GM23338 (cell line): Measurements from ENCODE around the gene ACP2. TPM values are rescaled to one million over a fixed set of nuclear protein-coding genes. Genes with fewer than 3 reads are reported as not detected.

ENCODE experiments used
- ATAC-seq: fragments of 200-7000 bp; cut with Tn5 transposase; 3 replicates; pipeline ENCODE4 v1.9.1; 2020
- DNase-seq: peaks from one replicate; pipeline ENCODE4 v3.0.0-alpha.2; 2015; ENCODE audit warnings: low spot score
- H2AFZ ChIP-seq: fragments of 200-600 bp; sonication (generic); 2 replicates; pipeline ENCODE4 v1.8.0; 2016; ENCODE audit warnings: antibody characterized with exemption, mild to moderate bottlenecking, moderate library complexity
- H3F3A ChIP-seq: fragments of 200-600 bp; sonication (generic); replicated peaks from 2 replicates; pipeline ENCODE4 v1.8.0; 2017; ENCODE audit warnings: antibody characterized with exemption, mixed run types, low read depth
- H3K27ac ChIP-seq: fragments of 200-600 bp; sonication (generic); 2 replicates; pipeline ENCODE4 v1.6.1; 2016; ENCODE audit warnings: low read depth
- H3K27me3 ChIP-seq: fragments of 200-600 bp; sonication (generic); 2 replicates; pipeline ENCODE4 v1.8.0; 2016; ENCODE audit warnings: mild to moderate bottlenecking, mixed run types, moderate library complexity; ENCODE audit not compliant: insufficient read depth
- H3K36me3 ChIP-seq: fragments of 200-600 bp; sonication (generic); 2 replicates; pipeline ENCODE4 v1.8.0; 2016; ENCODE audit warnings: mild to moderate bottlenecking; ENCODE audit not compliant: insufficient read depth
- H3K4me1 ChIP-seq: fragments of 200-600 bp; sonication (generic); 2 replicates; pipeline ENCODE4 v1.8.0; 2016; ENCODE audit warnings: mild to moderate bottlenecking, moderate library complexity; ENCODE audit not compliant: insufficient read depth
- H3K4me2 ChIP-seq: fragments of 200-600 bp; sonication (generic); 2 replicates; pipeline ENCODE4 v1.7.1; 2017; ENCODE audit warnings: mixed run types
- H3K4me3 ChIP-seq: fragments of 200-600 bp; sonication (generic); 2 replicates; pipeline ENCODE4 v1.6.1; 2016; ENCODE audit warnings: mixed run types
- H3K79me2 ChIP-seq: fragments of 200-600 bp; sonication (generic); replicated peaks from 2 replicates; pipeline ENCODE4 v1.8.0; 2017; ENCODE audit warnings: mild to moderate bottlenecking; ENCODE audit not compliant: insufficient read depth
- H3K9me2 ChIP-seq: fragments of 200-600 bp; sonication (generic); 2 replicates; pipeline ENCODE4 v1.8.0; 2017; ENCODE audit not compliant: insufficient read depth
- H4K20me1 ChIP-seq: fragments of 200-600 bp; sonication (generic); replicated peaks from 2 replicates; pipeline ENCODE4 v1.8.0; 2017; ENCODE audit warnings: mild to moderate bottlenecking; ENCODE audit not compliant: insufficient read depth
- H3K27ac Mint-ChIP-seq: 2 replicates; pipeline ENCODE4 v1.8.0; 2020; ENCODE audit warnings: inconsistent platforms, mild to moderate bottlenecking, moderate library complexity, mixed read lengths
- H3K27me3 Mint-ChIP-seq: 3 replicates; pipeline ENCODE4 v1.8.0; 2022; ENCODE audit warnings: low read depth, mild to moderate bottlenecking, moderate library complexity, mixed read lengths, inconsistent platforms; ENCODE audit not compliant: insufficient read depth, poor library complexity
- H3K36me3 Mint-ChIP-seq: 3 replicates; pipeline ENCODE4 v1.8.0; 2021; ENCODE audit warnings: low read depth, mild to moderate bottlenecking, inconsistent platforms, moderate library complexity, mixed read lengths
- H3K4me1 Mint-ChIP-seq: 3 replicates; pipeline ENCODE4 v1.8.0; 2020; ENCODE audit warnings: mild to moderate bottlenecking, inconsistent platforms, mixed read lengths
- H3K4me3 Mint-ChIP-seq: 3 replicates; pipeline ENCODE4 v1.8.0; 2021; ENCODE audit warnings: moderate library complexity, mild to moderate bottlenecking, inconsistent platforms, mixed read lengths
- H3K9me3 Mint-ChIP-seq: 3 replicates; pipeline ENCODE4 v1.8.0; 2020; ENCODE audit warnings: moderate library complexity, mild to moderate bottlenecking, inconsistent platforms, mixed read lengths
- CREB1 ChIP-seq: fragments of 250-450 bp; sonication (Bioruptor Pico); IDR thresholded peaks from 2 replicates; pipeline ENCODE4 v1.5.0; 2020; ENCODE audit warnings: low read depth, mild to moderate bottlenecking, moderate library complexity
- CTCF ChIP-seq, 2 experiments: fragments of 200-600 bp in 1 of 2; sonication (generic) in 1 of 2; conservative IDR thresholded peaks; 2 replicates each; pipeline versions ENCODE4 v1.5.1 to v1.6.1; 2016 to 2017; ENCODE audit warnings: antibody characterized with exemption in 2 of 2, low read depth in 2 of 2, mild to moderate bottlenecking in 2 of 2, moderate library complexity in 1 of 2
- ETS1 ChIP-seq: IDR thresholded peaks from 2 replicates; pipeline ENCODE4 v1.6.1; 2016; ENCODE audit warnings: antibody characterized with exemption
- EZH2 ChIP-seq: fragments of 200-600 bp; sonication (generic); IDR thresholded peaks from one replicate; pipeline ENCODE4 v1.8.0; 2017; ENCODE audit warnings: antibody characterized with exemption, mild to moderate bottlenecking, low read depth; ENCODE audit not compliant: unreplicated experiment
- EZH2phosphoT487 ChIP-seq: fragments of 200-600 bp; sonication (generic); IDR thresholded peaks from one replicate; pipeline ENCODE4 v1.8.1; 2018; ENCODE audit warnings: antibody characterized with exemption; ENCODE audit not compliant: unreplicated experiment
- JUNB ChIP-seq: IDR thresholded peaks from one replicate; pipeline ENCODE4 v1.6.1; 2016; ENCODE audit warnings: antibody characterized with exemption; ENCODE audit not compliant: unreplicated experiment
- NANOG ChIP-seq: IDR thresholded peaks from 2 replicates; pipeline ENCODE4 v1.6.1; 2016; ENCODE audit warnings: antibody characterized with exemption, borderline replicate concordance
- POLR2AphosphoS5 ChIP-seq: IDR thresholded peaks from 2 replicates; pipeline ENCODE4 v1.6.1; 2016; ENCODE audit warnings: antibody characterized with exemption, low read depth
- REST ChIP-seq: IDR thresholded peaks from one replicate; pipeline ENCODE4 v1.6.1; 2018; ENCODE audit warnings: antibody characterized with exemption; ENCODE audit not compliant: unreplicated experiment
- STAT1 ChIP-seq: IDR thresholded peaks from one replicate; pipeline ENCODE4 v1.6.1; 2016; ENCODE audit warnings: antibody characterized with exemption; ENCODE audit not compliant: unreplicated experiment
- ZNF114 ChIP-seq: fragments of 250-450 bp; sonication (Bioruptor Pico); IDR thresholded peaks from 2 replicates; pipeline ENCODE4 v1.5.0; 2020; ENCODE audit warnings: mild to moderate bottlenecking, moderate library complexity
- ZNF331 ChIP-seq: fragments of 250-450 bp; sonication (Bioruptor Pico); IDR thresholded peaks from 2 replicates; pipeline ENCODE4 v1.5.0; 2020; ENCODE audit warnings: low read depth, mild to moderate bottlenecking, moderate library complexity
- ZNF462 ChIP-seq: fragments of 250-450 bp; sonication (Bioruptor Pico); IDR thresholded peaks from 2 replicates; pipeline ENCODE4 v1.5.0; 2020; ENCODE audit warnings: mild to moderate bottlenecking, moderate library complexity
- long read RNA-seq: library from polyadenylated mRNA; unstranded; transcript quantifications from one replicate; pipeline ENCODE4 v2.0.0, GENCODE V29; 2020; ENCODE audit not compliant: unreplicated experiment
- polyA plus RNA-seq: library from polyadenylated mRNA; unstranded; fragments of >200 nt; fragmentation: Nextera tagmentation; extraction: Ambion mirVana; gene quantifications from 2 replicates; pipeline ENCODE4 v1.2.1, GENCODE V29; 2016
- total RNA-seq: library from RNA; depleted of rRNA; stranded (reverse); fragments of >200 nt; shearing (Covaris generic); gene quantifications from 2 replicates; pipeline ENCODE4 v1.2.3, GENCODE V29; 2014; rRNA removed

The ACP2 gene
- total RNA-seq (32.1 and 33.5 TPM in 2 replicates), polyA plus RNA-seq (5.6 and 7.3 TPM in 2 replicates)
- long read RNA-seq, partial matches to known transcripts, result 0 of 2 reads
- long read RNA-seq, other reads (novel, unspliced or antisense), result 1 of 2 reads

GRCh38 chr11:47248664-47249377, at the start of gene ACP2:
Gene ACP2, minus strand, starts transcription at chr11:47248814. Its CDS starts 25 bp downstream, at chr11:47248789.
- H3K4me3 Mint-ChIP-seq, result peak within 1 kb of the TSS; percentile 99
- peaks cover 19% of the 10 kb centered on the region for H3K79me2 ChIP-seq
- no peaks in the 10 kb centered on the region for H3F3A ChIP-seq
- TF ChIP-seq NANOG (no peak), CTCF (conservative IDR thresholded peaks at IDR 0.05; ENCODE audit: low read depth in 2 of 2) (peak in 1 of 2 experiments; percentile 47; a peak in 3 of 4 replicates), ZNF331 (CRISPR knock-in tag) (no peak), EZH2phosphoT487 (no peak), JUNB (no peak), REST (no peak), ZNF114 (CRISPR knock-in tag) (peak; percentile 74; the same call in 1 of the 2 replicates), EZH2 (no peak), STAT1 (no peak), ETS1 (peak; percentile 88), CREB1 (CRISPR knock-in tag) (peak; percentile 84), ZNF462 (CRISPR knock-in tag) (no peak), POLR2AphosphoS5 (peak; percentile 96)
- no peaks in the 10 kb centered on the region for H3K9me2 ChIP-seq
- H3K4me1 Mint-ChIP-seq, result peaks cover 11% of the 10 kb centered on the region
- H3K4me3 ChIP-seq, result peak within 1 kb of the TSS; percentile 99
- no peaks in the 10 kb centered on the region for H3K9me3 Mint-ChIP-seq
- H3K36me3 ChIP-seq, result no peaks in the 10 kb centered on the region
- no peaks in the 10 kb centered on the region for H4K20me1 ChIP-seq
- no peaks in the 10 kb centered on the region for H3K27me3 ChIP-seq
- peaks cover 15% of the 10 kb centered on the region for H3K27me3 Mint-ChIP-seq
- ATAC-seq (peak; percentile 95), DNase-seq (peak; percentile 96)
- peak within 1 kb of the TSS; percentile 99 for H3K4me2 ChIP-seq
- peak within 1 kb of the TSS; percentile 100 for H2AFZ ChIP-seq
- H3K27ac Mint-ChIP-seq, result peak within 1 kb of the TSS; percentile 100
- H3K27ac ChIP-seq, result peak within 1 kb of the TSS; percentile 95
- peaks cover 24% of the 10 kb centered on the region for H3K36me3 Mint-ChIP-seq
- peaks cover 10% of the 10 kb centered on the region for H3K4me1 ChIP-seq
